Effector memory CD8-positive, alpha-beta T cell (primary cell): ENCODE results near the gene HAND2.

Source experiments
- ATAC-seq: fragments of 150-1000 bp; cut with Tn5 transposase; replicated peaks from 2 replicates; pipeline ENCODE4 v1.10.0; 2021; ENCODE audit warnings: mild to moderate bottlenecking, moderate library complexity
- DNase-seq, 3 experiments: peaks; one replicate each; pipeline ENCODE4 v3.0.0; 2021
- H3K27ac Mint-ChIP-seq, 2 donors: one replicate each; pipeline ENCODE4 v1.8.0; 2022; ENCODE audit warnings: mild to moderate bottlenecking in 2 of 2, mixed read lengths in 2 of 2, moderate library complexity in 2 of 2
- H3K27me3 Mint-ChIP-seq, 2 donors: one replicate each; pipeline ENCODE4 v1.8.0; 2022; ENCODE audit warnings: mixed read lengths in 2 of 2
- H3K36me3 Mint-ChIP-seq: one replicate; pipeline ENCODE4 v1.8.0; 2022; ENCODE audit warnings: mild to moderate bottlenecking, moderate library complexity, mixed read lengths; ENCODE audit not compliant: insufficient read depth
- H3K4me1 Mint-ChIP-seq, 2 donors: one replicate each; pipeline ENCODE4 v1.8.0; 2022; ENCODE audit warnings: low read depth in 2 of 2, mixed read lengths in 2 of 2
- H3K4me3 Mint-ChIP-seq, 2 donors: one replicate each; pipeline ENCODE4 v1.8.0; 2022; ENCODE audit warnings: mild to moderate bottlenecking in 2 of 2, mixed read lengths in 2 of 2, moderate library complexity in 2 of 2
- H3K9me3 Mint-ChIP-seq, 2 donors: one replicate each; pipeline ENCODE4 v1.8.0; 2022; ENCODE audit warnings: mixed read lengths in 2 of 2

Gene HAND2

DNA sequence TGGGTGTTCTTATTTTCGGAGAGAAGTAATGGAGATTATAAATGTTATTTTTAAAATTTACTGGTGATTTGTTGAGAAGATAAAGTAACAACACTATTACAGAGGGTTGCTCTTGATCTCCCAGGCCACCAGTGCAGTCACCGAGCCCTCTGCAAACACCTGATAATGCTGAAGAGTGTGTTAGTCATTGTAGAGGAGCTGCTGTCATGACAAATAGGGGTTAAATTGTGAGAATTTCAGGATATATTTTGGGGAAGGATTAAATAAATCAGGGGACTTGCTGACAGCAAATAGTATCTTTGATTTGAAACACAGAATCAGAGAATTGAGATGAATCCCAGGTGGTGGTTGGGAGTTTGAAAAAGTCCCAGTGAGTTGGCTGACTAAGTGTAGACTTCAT is 16.7 kb upstream of the HAND2 start:
- H3K27ac Mint-ChIP-seq = no peak overlapping the region
- ATAC-seq (no peak), DNase-seq (no peak)
- H3K27me3 Mint-ChIP-seq = peaks cover 67 to 82% of the 10 kb centered on the region in 2 donors
- no peak overlapping the region for H3K4me3 Mint-ChIP-seq
- H3K4me1 Mint-ChIP-seq = no peaks in the 10 kb centered on the region
- H3K9me3 Mint-ChIP-seq = peaks cover 0 to 4% of the 10 kb centered on the region in 2 donors
- H3K36me3 Mint-ChIP-seq = no peaks in the 10 kb centered on the region

DNA sequence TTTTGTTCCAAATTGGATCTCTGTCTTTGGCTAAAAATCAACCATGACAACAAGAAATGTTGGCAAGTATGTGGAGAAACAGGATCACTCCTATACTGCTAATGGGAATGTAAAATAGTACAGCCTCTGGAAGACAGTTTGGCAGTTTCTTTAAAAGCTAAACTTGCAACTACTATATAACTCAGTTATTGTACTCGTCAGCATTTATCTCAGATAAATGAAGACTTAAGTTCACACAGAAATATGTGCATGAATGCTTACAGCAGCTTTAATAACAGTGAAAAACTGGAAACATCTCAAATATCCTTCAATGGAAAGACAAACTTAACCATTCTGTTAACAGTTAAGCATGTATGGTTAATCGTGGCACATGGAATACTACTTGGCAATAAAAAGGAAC is 15.4 kb upstream of the HAND2 start:
- ATAC-seq (no peak), DNase-seq (no peak)
- H3K27ac Mint-ChIP-seq = no peak overlapping the region
- H3K36me3 Mint-ChIP-seq = no peaks in the 10 kb centered on the region
- peaks cover 62 to 78% of the 10 kb centered on the region in 2 donors for H3K27me3 Mint-ChIP-seq
- no peaks in the 10 kb centered on the region for H3K4me1 Mint-ChIP-seq
- H3K9me3 Mint-ChIP-seq = no peaks in the 10 kb centered on the region
- H3K4me3 Mint-ChIP-seq = no peak overlapping the region

DNA sequence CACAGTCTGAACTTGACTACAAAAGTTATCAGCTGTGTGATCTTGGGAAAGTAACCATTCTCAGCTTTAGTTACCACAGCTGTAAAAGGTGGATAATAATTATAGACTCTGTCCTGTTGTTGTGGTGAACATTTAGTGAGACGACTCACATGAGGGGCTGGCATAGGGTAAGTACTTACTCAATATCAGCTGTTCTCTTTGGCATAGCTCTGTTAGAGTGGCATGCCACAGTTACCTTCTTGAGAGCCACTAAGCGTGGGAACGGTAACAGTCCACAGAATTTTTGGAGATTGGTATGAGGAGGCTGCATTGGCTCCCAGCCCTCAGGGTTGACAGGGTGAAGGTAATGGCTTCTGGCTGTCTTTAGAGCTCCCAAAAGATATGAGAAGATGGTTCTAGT is 13.2 kb upstream of the HAND2 start:
- Mint-ChIP-seq H3K27ac (no peak overlapping the region), H3K4me1 (peaks cover 0 to 9% of the 10 kb centered on the region in 2 donors), H3K27me3 (peaks cover 64 to 78% of the 10 kb centered on the region in 2 donors), H3K36me3 (no peaks in the 10 kb centered on the region), H3K4me3 (no peak overlapping the region), H3K9me3 (no peaks in the 10 kb centered on the region)
- no peak for DNase-seq
- ATAC-seq = no peak

DNA sequence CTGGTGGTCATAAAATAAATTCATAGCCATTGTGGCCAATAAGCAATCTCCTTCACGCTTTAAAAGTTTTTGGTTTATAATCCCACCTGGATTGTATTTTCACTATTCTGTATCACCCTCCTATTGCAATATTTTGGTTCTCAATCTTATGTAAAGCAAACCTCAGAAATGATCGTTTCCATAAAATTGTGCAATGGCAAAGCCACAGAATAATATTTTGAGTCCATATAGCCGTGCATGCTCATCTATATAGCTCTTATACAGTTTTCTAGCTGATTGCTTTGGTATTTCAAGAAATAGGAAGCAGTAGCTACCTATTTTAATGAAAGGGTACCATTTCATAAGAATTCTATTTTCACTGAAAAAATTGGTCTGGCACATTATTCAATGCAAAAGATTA is 10.0 kb upstream of the HAND2 start:
- Mint-ChIP-seq H3K27me3 (peaks cover 66 to 80% of the 10 kb centered on the region in 2 donors), H3K9me3 (peaks cover 0 to 7% of the 10 kb centered on the region in 2 donors), H3K27ac (no peak overlapping the region), H3K36me3 (no peaks in the 10 kb centered on the region), H3K4me1 (peaks cover 0 to 12% of the 10 kb centered on the region in 2 donors), H3K4me3 (no peak overlapping the region)
- ATAC-seq (no peak), DNase-seq (no peak)

DNA sequence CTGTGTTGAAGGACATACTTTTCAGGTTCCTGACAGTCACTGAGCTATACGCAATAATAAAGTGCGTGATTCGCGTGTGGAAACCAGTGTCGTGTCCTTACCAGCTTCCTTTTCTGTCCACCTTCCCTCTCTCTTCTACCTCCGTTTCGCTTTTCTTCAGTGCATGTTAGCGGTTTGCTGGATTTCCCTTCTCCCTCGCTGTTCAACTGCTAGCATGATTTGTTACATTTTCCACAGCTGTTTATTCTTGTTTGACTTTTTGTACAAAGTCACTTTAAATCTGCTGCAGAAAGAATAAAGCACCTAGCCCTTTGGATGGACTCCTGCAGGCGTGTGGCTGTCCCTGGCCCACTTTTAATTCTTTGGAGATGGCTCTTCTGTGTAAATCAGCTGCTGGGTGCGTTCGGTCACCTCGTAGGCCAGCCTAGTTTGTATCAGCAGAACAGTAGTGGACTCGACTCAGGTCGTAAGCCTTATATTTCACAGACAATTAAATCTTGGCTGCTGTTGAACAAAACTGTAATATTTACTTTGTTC is 8.9 kb upstream of the HAND2 start:
- no peaks in the 10 kb centered on the region for H3K36me3 Mint-ChIP-seq
- ATAC-seq = no peak
- DNase-seq = no peak
- peaks cover 0 to 12% of the 10 kb centered on the region in 2 donors for H3K4me1 Mint-ChIP-seq
- peaks cover 0 to 7% of the 10 kb centered on the region in 2 donors for H3K9me3 Mint-ChIP-seq
- no peak overlapping the region for H3K27ac Mint-ChIP-seq
- peak overlapping the region; percentile 76 to 79 for H3K4me3 Mint-ChIP-seq
- peaks cover 74 to 83% of the 10 kb centered on the region in 2 donors for H3K27me3 Mint-ChIP-seq

DNA sequence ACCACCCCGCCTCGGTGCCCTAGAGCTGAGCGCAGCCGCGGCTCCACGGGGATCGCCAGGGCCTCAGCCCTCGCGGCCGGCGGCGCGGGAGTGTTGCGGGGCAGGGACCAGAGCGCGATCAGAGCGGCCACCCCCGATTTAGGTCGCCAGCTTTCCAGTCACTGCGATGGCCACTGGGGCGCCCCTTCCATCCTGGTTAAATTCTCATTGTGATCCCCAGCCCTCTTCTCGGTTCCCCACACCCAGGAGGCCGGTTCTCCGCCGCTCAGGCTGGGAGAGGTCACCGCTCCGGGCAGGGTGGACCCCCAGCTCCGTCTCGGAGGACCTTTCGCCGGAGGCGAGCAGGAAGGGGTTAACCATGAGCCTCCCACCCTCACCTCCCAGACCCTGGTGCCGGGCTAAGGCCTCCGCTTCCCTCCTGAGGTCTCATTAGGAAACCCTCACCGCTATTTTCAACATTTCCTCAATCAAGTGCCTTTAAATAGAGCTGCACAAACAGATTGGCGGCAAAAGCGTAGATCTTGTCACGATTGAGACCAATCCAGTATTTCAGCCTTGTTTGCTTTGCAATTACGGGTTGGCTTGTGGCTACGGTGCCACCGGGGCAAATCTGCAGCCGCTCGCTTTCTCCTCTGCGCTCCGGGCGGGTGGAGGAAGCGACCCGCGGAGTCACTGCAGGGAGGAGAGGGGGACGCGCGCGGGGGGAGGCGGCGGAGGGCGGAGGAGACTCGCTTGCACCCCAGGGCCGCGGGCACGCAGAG is 8.3 kb upstream of the HAND2 start:
- peak overlapping the region; percentile 76 to 79 for H3K4me3 Mint-ChIP-seq
- DNase-seq (no peak), ATAC-seq (peak; percentile 67)
- no peak overlapping the region for H3K27ac Mint-ChIP-seq
- peaks cover 74 to 83% of the 10 kb centered on the region in 2 donors for H3K27me3 Mint-ChIP-seq
- H3K9me3 Mint-ChIP-seq = peaks cover 0 to 7% of the 10 kb centered on the region in 2 donors
- no peaks in the 10 kb centered on the region for H3K36me3 Mint-ChIP-seq
- peaks cover 0 to 12% of the 10 kb centered on the region in 2 donors for H3K4me1 Mint-ChIP-seq

DNA sequence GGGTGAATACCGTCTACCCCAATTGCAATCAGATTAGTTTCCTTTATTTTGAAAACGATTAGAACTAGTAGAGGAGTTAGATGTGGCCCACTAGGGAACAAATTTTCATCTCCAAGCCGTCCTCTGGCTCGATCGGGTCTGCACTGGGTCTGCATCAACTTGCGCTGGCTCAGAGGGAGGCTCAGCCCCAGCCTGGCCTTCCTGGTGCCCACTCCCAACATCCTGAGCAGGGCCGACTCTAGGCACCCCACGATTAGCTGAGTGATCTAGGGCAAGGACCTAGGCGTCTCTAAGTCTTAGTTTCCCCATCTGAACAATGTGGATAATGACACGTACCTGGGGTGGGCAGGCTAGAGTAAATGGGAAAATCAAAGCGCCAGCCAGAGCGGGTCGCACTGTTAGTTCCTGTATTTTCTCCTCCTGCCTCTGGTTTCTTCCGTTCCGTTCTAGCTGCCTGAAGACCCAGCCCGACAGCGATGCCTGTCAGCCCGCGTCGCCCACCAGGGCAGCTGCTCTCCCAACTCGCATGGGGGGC is 7.7 kb upstream of the HAND2 start:
- no peak for ATAC-seq
- no peaks in the 10 kb centered on the region for H3K36me3 Mint-ChIP-seq
- peaks cover 0 to 12% of the 10 kb centered on the region in 2 donors for H3K4me1 Mint-ChIP-seq
- peaks cover 78 to 85% of the 10 kb centered on the region in 2 donors for H3K27me3 Mint-ChIP-seq
- H3K27ac Mint-ChIP-seq = no peak overlapping the region
- no peak for DNase-seq
- peak overlapping the region; percentile 76 to 79 for H3K4me3 Mint-ChIP-seq
- H3K9me3 Mint-ChIP-seq = peaks cover 2 to 7% of the 10 kb centered on the region in 2 donors

DNA sequence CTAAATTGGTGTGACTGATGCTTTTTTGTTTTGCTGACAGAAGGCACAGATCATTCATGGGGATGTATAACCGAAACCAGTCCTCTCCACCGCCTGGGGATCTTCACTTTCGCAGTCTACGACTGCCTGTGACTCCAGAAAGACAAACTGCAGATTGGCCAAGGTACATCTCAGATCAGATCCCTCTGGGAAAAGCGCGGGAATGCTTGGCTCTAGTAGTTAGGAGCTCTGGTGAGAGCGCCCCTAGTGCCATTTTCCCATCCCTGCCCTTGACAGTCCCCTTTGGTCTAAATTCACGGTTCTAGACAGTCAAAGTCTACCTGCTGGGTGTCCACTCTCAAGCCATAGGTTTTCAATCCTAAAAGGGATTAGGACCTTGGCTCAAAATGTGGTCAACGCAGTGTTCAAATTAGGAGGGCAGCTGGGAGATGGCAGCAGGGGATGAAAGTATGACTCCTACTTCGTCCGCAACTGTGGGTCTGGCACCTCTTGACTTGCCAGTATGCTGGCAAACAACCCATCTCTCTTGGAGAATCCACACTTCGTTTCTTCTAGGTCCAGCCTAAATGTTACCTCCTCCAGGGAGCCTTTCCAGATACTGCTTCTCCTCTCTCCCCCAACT is 6.9 kb upstream of the HAND2 start:
- ATAC-seq (no peak), DNase-seq (no peak)
- Mint-ChIP-seq H3K27ac (no peak overlapping the region), H3K4me3 (peak overlapping the region in 1 of 2 donors; percentile 12), H3K36me3 (no peaks in the 10 kb centered on the region), H3K4me1 (peaks cover 0 to 12% of the 10 kb centered on the region in 2 donors), H3K9me3 (peaks cover 2 to 7% of the 10 kb centered on the region in 2 donors), H3K27me3 (peaks cover 85 to 92% of the 10 kb centered on the region in 2 donors)

DNA sequence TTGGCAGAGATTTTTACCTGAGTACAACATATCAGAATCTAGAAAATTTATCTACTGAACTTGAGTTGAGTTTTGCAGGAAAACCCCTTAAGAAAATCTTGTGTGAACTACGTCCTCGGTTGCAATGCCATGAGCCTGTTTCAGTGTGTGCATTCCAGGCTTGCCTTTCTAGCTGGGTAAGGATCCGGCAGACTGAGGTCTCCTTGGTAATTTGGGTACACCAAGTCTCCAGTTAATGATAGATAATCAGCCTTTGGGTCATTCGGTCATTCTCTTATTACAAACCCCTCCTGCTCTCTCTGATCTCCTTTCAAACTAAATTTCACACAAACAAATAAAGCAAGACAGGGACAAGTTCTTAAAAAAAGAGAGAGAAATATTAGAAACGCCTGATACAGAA is 5.9 kb upstream of the HAND2 start:
- ATAC-seq = no peak
- no peak overlapping the region for H3K4me3 Mint-ChIP-seq
- no peak overlapping the region for H3K27ac Mint-ChIP-seq
- H3K4me1 Mint-ChIP-seq = peaks cover 0 to 14% of the 10 kb centered on the region in 2 donors
- no peak for DNase-seq
- H3K9me3 Mint-ChIP-seq = peaks cover 2 to 7% of the 10 kb centered on the region in 2 donors
- H3K36me3 Mint-ChIP-seq = peaks cover 4% of the 10 kb centered on the region
- H3K27me3 Mint-ChIP-seq = peaks cover 90 to 98% of the 10 kb centered on the region in 2 donors

DNA sequence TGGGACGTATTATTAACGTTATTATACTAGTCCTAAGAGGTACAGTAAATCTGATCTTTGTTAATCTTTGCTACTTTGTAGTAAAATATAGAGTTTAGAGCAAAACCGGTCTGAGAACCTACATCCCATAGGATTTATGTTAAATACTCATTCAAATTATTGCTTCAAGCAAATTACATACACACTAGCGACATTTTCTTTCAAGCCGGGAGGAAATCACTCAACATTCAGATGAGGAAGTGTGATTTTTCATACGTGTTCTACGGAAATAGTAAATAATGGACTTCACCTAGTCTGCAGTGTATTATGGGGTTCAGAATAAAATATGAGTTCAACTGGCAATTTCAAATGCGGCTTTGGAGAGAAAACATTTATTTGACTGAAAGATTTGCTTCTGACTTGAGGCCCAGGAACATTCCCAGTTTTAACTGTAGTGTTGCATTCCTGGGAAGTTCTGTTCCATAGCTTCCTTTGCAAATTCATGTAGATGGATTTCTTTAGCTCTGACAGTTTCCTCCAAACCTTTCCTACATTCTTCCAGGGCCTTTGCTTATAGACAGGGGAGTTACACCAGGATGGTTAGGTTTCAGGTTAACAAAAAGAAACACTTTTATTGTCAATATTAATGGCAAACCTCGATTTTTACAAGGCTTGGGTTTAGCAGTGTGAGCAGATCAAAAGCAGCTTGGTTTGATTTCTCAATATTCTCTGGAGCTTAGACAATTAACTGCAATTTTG is 5.3 kb upstream of the HAND2 start:
- H3K27me3 Mint-ChIP-seq = peaks cover 94 to 100% of the 10 kb centered on the region in 2 donors
- peaks cover 2 to 7% of the 10 kb centered on the region in 2 donors for H3K9me3 Mint-ChIP-seq
- H3K27ac Mint-ChIP-seq = no peak overlapping the region
- peaks cover 8% of the 10 kb centered on the region for H3K36me3 Mint-ChIP-seq
- H3K4me1 Mint-ChIP-seq = peaks cover 0 to 14% of the 10 kb centered on the region in 2 donors
- DNase-seq (no peak), ATAC-seq (no peak)
- H3K4me3 Mint-ChIP-seq = no peak overlapping the region

DNA sequence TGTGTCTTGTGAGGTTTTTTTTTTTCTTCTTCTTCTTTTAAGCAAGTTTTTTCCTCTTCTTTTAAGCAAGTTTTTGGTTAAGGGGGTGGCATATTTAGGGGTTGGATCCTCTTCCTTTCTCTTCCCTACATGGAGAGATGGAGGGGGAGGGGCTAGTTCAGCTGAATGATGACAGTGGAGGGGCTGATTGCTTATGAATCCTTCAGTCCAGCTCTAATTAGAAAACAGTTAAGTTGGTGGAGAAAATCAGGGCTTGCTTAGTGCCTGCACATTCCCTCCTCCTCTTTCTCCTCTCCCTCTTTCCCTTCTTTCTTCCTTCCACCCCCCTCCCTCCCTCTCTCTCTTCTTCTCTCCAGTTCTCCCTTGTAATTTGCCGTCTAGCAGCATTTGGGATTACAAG is 4.4 kb upstream of the HAND2 start:
- H3K4me3 Mint-ChIP-seq = no peak overlapping the region
- H3K36me3 Mint-ChIP-seq = peaks cover 11% of the 10 kb centered on the region
- ATAC-seq = no peak
- H3K9me3 Mint-ChIP-seq = peaks cover 2 to 7% of the 10 kb centered on the region in 2 donors
- H3K4me1 Mint-ChIP-seq = peaks cover 0 to 19% of the 10 kb centered on the region in 2 donors
- no peak for DNase-seq
- H3K27ac Mint-ChIP-seq = no peak overlapping the region
- peaks cover 93 to 100% of the 10 kb centered on the region in 2 donors for H3K27me3 Mint-ChIP-seq

DNA sequence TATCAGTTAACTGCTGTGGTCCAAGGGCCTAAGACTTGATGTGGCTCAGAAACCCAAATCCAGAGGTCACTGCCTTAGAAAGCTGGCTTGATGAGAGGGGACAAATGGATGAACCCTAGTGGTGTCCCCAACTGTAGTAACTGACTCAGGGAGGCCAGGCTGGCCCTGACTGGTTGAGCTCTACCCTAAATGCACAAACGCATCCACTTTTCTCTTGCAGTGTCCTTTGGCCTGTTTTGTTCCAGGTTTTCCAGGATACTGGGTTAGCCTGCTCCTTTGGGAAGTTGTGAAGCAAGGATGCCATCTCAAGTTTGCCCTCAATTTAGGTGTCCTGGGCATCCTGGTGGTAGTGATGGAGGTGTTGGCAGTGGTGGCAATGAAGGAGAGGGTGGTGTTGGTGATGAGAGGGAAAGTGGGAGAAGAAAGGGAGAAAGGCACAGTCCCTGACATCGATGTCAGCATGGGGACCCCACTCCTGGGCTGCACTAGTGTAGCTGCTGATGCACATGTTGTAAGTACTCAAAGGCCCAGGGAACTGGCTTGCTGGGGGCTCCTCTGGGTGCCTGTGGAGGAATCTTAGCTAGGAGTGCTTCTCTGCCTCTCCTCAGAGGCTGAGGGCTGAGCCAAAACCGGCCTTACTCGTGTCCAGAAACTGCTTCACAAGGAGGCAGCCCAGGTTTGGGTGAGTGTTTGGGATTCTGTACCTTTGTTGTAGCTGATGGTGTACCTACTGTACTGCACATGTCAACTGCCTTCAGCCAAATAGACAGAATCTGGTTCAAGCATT is 2.9 kb upstream of the HAND2 start:
- no peak for ATAC-seq
- Mint-ChIP-seq H3K4me1 (peaks cover 7 to 12% of the 10 kb centered on the region in 2 donors), H3K27me3 (peaks cover 90 to 97% of the 10 kb centered on the region in 2 donors), H3K4me3 (no peak overlapping the region), H3K9me3 (peaks cover 2 to 7% of the 10 kb centered on the region in 2 donors), H3K36me3 (peaks cover 16% of the 10 kb centered on the region), H3K27ac (no peak overlapping the region)
- no peak for DNase-seq
